Aorta (tissue), 5 donors: Measurements from ENCODE around the gene CEP350. TPM values are rescaled to one million over a fixed set of nuclear protein-coding genes. Genes with fewer than 3 reads are reported as not detected.

Source experiments
- ATAC-seq: fragments of 200-7000 bp; cut with Tn5 transposase; one replicate; pipeline ENCODE4 v1.9.1; 2022; ENCODE audit warnings: moderate library complexity; ENCODE audit not compliant: low FRiP score
- DNase-seq, 2 donors: peaks; one replicate each; pipeline ENCODE4 v3.0.0-alpha.2; 2020
- H3K27ac ChIP-seq, 2 donors: one replicate each; pipeline ENCODE4 v1.5.1; 2013; ENCODE audit warnings: low read length in 2 of 2, mild to moderate bottlenecking in 2 of 2, moderate library complexity in 2 of 2, control low read depth in 1 of 2, inconsistent platforms in 1 of 2, low read depth in 1 of 2
- H3K27me3 ChIP-seq, 2 donors: one replicate each; pipeline ENCODE4 v1.6.1; 2013; ENCODE audit warnings: control low read depth in 1 of 2, low read length in 1 of 2, mild to moderate bottlenecking in 1 of 2, moderate library complexity in 1 of 2; ENCODE audit not compliant: insufficient read depth in 2 of 2, control insufficient read depth in 1 of 2
- H3K36me3 ChIP-seq, 2 donors: one replicate each; pipeline ENCODE4 v1.6.1; 2013; ENCODE audit warnings: control low read depth in 1 of 2, low read length in 1 of 2, mild to moderate bottlenecking in 1 of 2; ENCODE audit not compliant: insufficient read depth in 2 of 2, control insufficient read depth in 1 of 2
- H3K4me1 ChIP-seq, 2 donors: one replicate each; pipeline ENCODE4 v1.6.1; 2013; ENCODE audit warnings: low read length in 2 of 2, control low read depth in 1 of 2, mild to moderate bottlenecking in 1 of 2, moderate library complexity in 1 of 2; ENCODE audit not compliant: insufficient read depth in 2 of 2, control insufficient read depth in 1 of 2
- H3K4me3 ChIP-seq, 2 donors: one replicate each; pipeline ENCODE4 v1.5.1; 2013; ENCODE audit warnings: low read length in 2 of 2, control low read depth in 1 of 2, mild to moderate bottlenecking in 1 of 2
- H3K9me3 ChIP-seq: one replicate; pipeline ENCODE4 v1.6.1; 2013; ENCODE audit warnings: mild to moderate bottlenecking, low read length; ENCODE audit not compliant: control insufficient read depth
- WGBS, 2 donors: extraction: QIAGEN DNeasy Blood & Tissue Kit; methylation state at CpG; one replicate each; pipeline ENCODE4 v1.1.7; 2013; 5-methylcytosine and 5-hydroxymethylcytosine counted together
- intact Hi-C, 2 donors: fragments of 100-400 bp; cut with DNase I; formaldehyde crosslinking; loops; one replicate each; pipeline versions ENCODE4 v1.14.2 to v1.15.0; 2022
- polyA plus RNA-seq, 2 donors: library from polyadenylated mRNA; stranded (reverse); fragments of 200-250 nt; gene quantifications; one replicate each; pipeline ENCODE4 v1.2.3, GENCODE V29; 2013
- total RNA-seq, 2 donors: library from RNA; stranded (reverse); fragmentation: NEBNext Ultra II Directional; extraction: Animal tissue kit (Norgen Biotek cat#: 25700); gene quantifications; one replicate each; pipeline ENCODE4 v1.2.1, GENCODE V29; 2021
- donor health status: healthy with polysubstance abuse.
- donor health status: Bipolar disorder and iron deficiency.
- donor health status: DM: no; HTN: no; CAD: no.
- donor health status: DM: no; HTN: no; CAD: no.
- donor health status: DM: yes; HTN: yes; CAD: no.

Gene CEP350
- total and polyA plus RNA-seq, 4 donors: 4.3 to 61.3 (median 29.4) TPM

- Histone ChIP-seq H3K27me3 (no peaks in the 10 kb centered on the region), H3K4me3 (no peak overlapping the region), H3K9me3 (no peaks in the 10 kb centered on the region), H3K36me3 (no peaks in the 10 kb centered on the region), H3K4me1 (no peaks in the 10 kb centered on the region), H3K27ac (no peak overlapping the region)
- ATAC-seq (no peak), DNase-seq (no peak)
- 90 to 91% methylated on average over 3 of the region's 3 CpGs for WGBS, 2 donors
- intact Hi-C loops: no loop called here
Measured at GRCh38 chr1:180145446-180145845, 190.8 kb downstream of the CEP350 start.

GRCh38 chr1:180150982-180151381 lies 196.4 kb downstream of the CEP350 start:
- Histone ChIP-seq H3K4me1 (no peaks in the 10 kb centered on the region), H3K27me3 (no peaks in the 10 kb centered on the region), H3K27ac (no peak overlapping the region), H3K36me3 (no peaks in the 10 kb centered on the region), H3K9me3 (no peaks in the 10 kb centered on the region), H3K4me3 (no peak overlapping the region)
- WGBS, 2 donors: 21 to 25% methylated on average over 1 of the region's 1 CpG
- no peak for ATAC-seq
- intact Hi-C loops: loop anchor here in 1 of 2 donors (5.0 kb wide), 1 partner anchor 269 kb away; the partner anchor contains the start of gene TOR1AIP1
- DNase-seq: peak in 1 of 2 donors; percentile 70

- ATAC-seq (no peak), DNase-seq (no peak)
- WGBS, 2 donors: 39 to 44% methylated on average over 3 of the region's 3 CpGs
- H3K36me3 ChIP-seq: no peaks in the 10 kb centered on the region
- no peaks in the 10 kb centered on the region for H3K27me3 ChIP-seq
- intact Hi-C loops: loop anchor here in 1 of 2 donors (5.0 kb wide), 1 partner anchor 269 kb away; the partner anchor contains the start of gene TOR1AIP1
- H3K27ac ChIP-seq: no peak overlapping the region
- no peak overlapping the region for H3K4me3 ChIP-seq
- no peaks in the 10 kb centered on the region for H3K9me3 ChIP-seq
- H3K4me1 ChIP-seq: no peaks in the 10 kb centered on the region
Measured at GRCh38 chr1:180151508-180151907, 196.9 kb downstream of the CEP350 start.

GRCh38 chr1:180152588-180152987 lies 198.0 kb downstream of the CEP350 start:
- 87 to 93% methylated on average over 6 of the region's 6 CpGs for WGBS, 2 donors
- Histone ChIP-seq H3K36me3 (no peaks in the 10 kb centered on the region), H3K27me3 (no peaks in the 10 kb centered on the region), H3K4me3 (no peak overlapping the region), H3K4me1 (peaks cover 0 to 4% of the 10 kb centered on the region in 2 donors), H3K9me3 (no peaks in the 10 kb centered on the region), H3K27ac (no peak overlapping the region)
- DNase-seq (no peak), ATAC-seq (no peak)
- intact Hi-C loops: loop anchor here in 1 of 2 donors (5.0 kb wide), 1 partner anchor 270 kb away; the partner anchor contains the start of gene TOR1AIP1

- H3K9me3 ChIP-seq: no peaks in the 10 kb centered on the region
- DNase-seq (no peak), ATAC-seq (no peak)
- H3K4me3 ChIP-seq: no peak overlapping the region
- intact Hi-C loops: loop anchor here in 1 of 2 donors (5.0 kb wide), 1 partner anchor 271 kb away; the partner anchor contains the start of gene TOR1AIP1
- peaks cover 0 to 4% of the 10 kb centered on the region in 2 donors for H3K4me1 ChIP-seq
- H3K27ac ChIP-seq: no peak overlapping the region
- WGBS, 2 donors: 95 to 98% methylated on average over 5 of the region's 5 CpGs
- H3K36me3 ChIP-seq: no peaks in the 10 kb centered on the region
- no peaks in the 10 kb centered on the region for H3K27me3 ChIP-seq
Measured at GRCh38 chr1:180153032-180153431, 198.4 kb downstream of the CEP350 start.

- 8 to 13% methylated on average over 7 of the region's 7 CpGs for WGBS, 2 donors
- no peaks in the 10 kb centered on the region for H3K9me3 ChIP-seq
- H3K27ac ChIP-seq: peak overlapping the region in 1 of 2 donors; percentile 1
- H3K4me3 ChIP-seq: peak overlapping the region; percentile 49 to 81
- H3K27me3 ChIP-seq: no peaks in the 10 kb centered on the region
- no peaks in the 10 kb centered on the region for H3K36me3 ChIP-seq
- DNase-seq: no peak
- intact Hi-C loops: loop anchor here in 1 of 2 donors (5.0 kb wide), 1 partner anchor 272 kb away; the partner anchor contains the start of gene TOR1AIP1
- peaks cover 0 to 4% of the 10 kb centered on the region in 2 donors for H3K4me1 ChIP-seq
- ATAC-seq: no peak
Measured at GRCh38 chr1:180154003-180154324, 199.4 kb downstream of the CEP350 start.

GRCh38 chr1:180154325-180155181 lies 199.9 kb downstream of the CEP350 start, which contains the start of gene QSOX1:
Gene QSOX1, plus strand, starts transcription at chr1:180154869. Its CDS starts 39 bp downstream, at chr1:180154908.
- intact Hi-C loops: loop anchor here in 1 of 2 donors (5.0 kb wide), 1 partner anchor 272 kb away; the partner anchor contains the start of gene TOR1AIP1
- H3K4me1 ChIP-seq: peaks cover 0 to 4% of the 10 kb centered on the region in 2 donors
- peak within 1 kb of the TSS; percentile 71 to 81 for H3K4me3 ChIP-seq
- no peaks in the 10 kb centered on the region for H3K36me3 ChIP-seq
- peak; percentile 95 for ATAC-seq
- no peaks in the 10 kb centered on the region for H3K27me3 ChIP-seq
- peak; percentile 93 to 96 for DNase-seq
- H3K9me3 ChIP-seq: no peaks in the 10 kb centered on the region
- H3K27ac ChIP-seq: peak within 1 kb of the TSS in 1 of 2 donors; percentile 55
- WGBS, 2 donors: 1% methylated on average over 71 to 100 of the region's 100 CpGs

GRCh38 chr1:180155182-180155682 lies 200.6 kb downstream of the CEP350 start:
- H3K36me3 ChIP-seq: no peaks in the 10 kb centered on the region
- no peak overlapping the region for H3K27ac ChIP-seq
- H3K9me3 ChIP-seq: no peaks in the 10 kb centered on the region
- intact Hi-C loops: no loop called here
- peak overlapping the region; percentile 71 to 81 for H3K4me3 ChIP-seq
- DNase-seq (peak in 1 of 2 donors; percentile 54), ATAC-seq (no peak)
- no peaks in the 10 kb centered on the region for H3K27me3 ChIP-seq
- H3K4me1 ChIP-seq: peaks cover 0 to 4% of the 10 kb centered on the region in 2 donors
- 1 to 2% methylated on average over 22 to 29 of the region's 29 CpGs for WGBS, 2 donors
